HL-60 (cell line): ENCODE measurements around the gene SETD7.

ENCODE experiments used
- DNase-seq, 2 experiments: peaks; one replicate each; pipeline ENCODE4 v3.0.0-alpha.2; 2010 to 2020; ENCODE audit warnings: low read depth in 1 of 2, low spot score in 1 of 2
- H3K27ac ChIP-seq: fragments of 250-450 bp; sonication (Bioruptor Pico); replicated peaks from 2 replicates; pipeline ENCODE4 v1.5.1; 2020; ENCODE audit warnings: mild to moderate bottlenecking, moderate library complexity
- H3K27me3 ChIP-seq: fragments of 250-450 bp; sonication (Bioruptor Pico); 2 replicates; pipeline ENCODE4 v1.5.1; 2021; ENCODE audit warnings: mild to moderate bottlenecking, moderate library complexity; ENCODE audit not compliant: insufficient read depth, poor library complexity, severe bottlenecking
- H3K4me3 ChIP-seq: replicated peaks from 2 replicates; pipeline ENCODE4 v1.5.1; 2011; ENCODE audit warnings: mild to moderate bottlenecking, control low read depth, low read length; ENCODE audit not compliant: insufficient read depth
- GABPA ChIP-seq: IDR thresholded peaks from 2 replicates; pipeline ENCODE4 v1.6.1; 2012; ENCODE audit warnings: low read depth
- POLR2AphosphoS5 ChIP-seq: IDR thresholded peaks from 2 replicates; pipeline ENCODE4 v1.6.1; 2012; ENCODE audit warnings: low read depth
- SPI1 ChIP-seq: IDR thresholded peaks from 2 replicates; pipeline ENCODE4 v1.6.1; 2012; ENCODE audit warnings: low read depth, mild to moderate bottlenecking, borderline replicate concordance
- TF ChIP-seq, protein P1 (sequence below): IDR thresholded peaks from one replicate; pipeline ENCODE4 v1.5.1; 2011; ENCODE audit warnings: low read length, control low read depth, inconsistent platforms; ENCODE audit not compliant: insufficient read depth
- TF ChIP-seq, protein P2 (sequence below): IDR thresholded peaks from 2 replicates; pipeline ENCODE4 v1.6.1; 2012; ENCODE audit warnings: low read depth; ENCODE audit not compliant: insufficient replicate concordance

Gene SETD7

DNA sequence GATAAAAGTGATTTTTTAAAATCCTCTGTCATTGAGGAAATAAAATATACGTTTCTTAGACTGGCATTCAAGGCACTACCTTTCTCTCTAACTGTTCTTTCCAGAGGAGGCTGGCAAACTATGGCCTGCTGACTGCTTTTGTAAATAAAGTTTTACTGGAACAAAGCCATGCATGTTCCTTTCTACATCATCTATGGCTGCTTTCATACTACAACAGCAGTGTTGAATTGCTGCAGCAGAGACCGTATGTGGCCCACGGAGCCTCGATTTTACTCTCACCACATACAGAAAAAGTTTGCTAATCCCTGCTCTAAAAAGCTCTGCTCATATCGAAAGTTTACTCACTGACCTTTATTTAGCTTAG lies 20.2 kb downstream of the SETD7 start:
- DNase-seq, result no peak
- Histone ChIP-seq H3K27me3 (no peaks in the 10 kb centered on the region), H3K27ac (no peak overlapping the region), H3K4me3 (no peak overlapping the region)
- TF ChIP-seq SPI1, result no peak
- TF ChIP-seq, protein P1, sequence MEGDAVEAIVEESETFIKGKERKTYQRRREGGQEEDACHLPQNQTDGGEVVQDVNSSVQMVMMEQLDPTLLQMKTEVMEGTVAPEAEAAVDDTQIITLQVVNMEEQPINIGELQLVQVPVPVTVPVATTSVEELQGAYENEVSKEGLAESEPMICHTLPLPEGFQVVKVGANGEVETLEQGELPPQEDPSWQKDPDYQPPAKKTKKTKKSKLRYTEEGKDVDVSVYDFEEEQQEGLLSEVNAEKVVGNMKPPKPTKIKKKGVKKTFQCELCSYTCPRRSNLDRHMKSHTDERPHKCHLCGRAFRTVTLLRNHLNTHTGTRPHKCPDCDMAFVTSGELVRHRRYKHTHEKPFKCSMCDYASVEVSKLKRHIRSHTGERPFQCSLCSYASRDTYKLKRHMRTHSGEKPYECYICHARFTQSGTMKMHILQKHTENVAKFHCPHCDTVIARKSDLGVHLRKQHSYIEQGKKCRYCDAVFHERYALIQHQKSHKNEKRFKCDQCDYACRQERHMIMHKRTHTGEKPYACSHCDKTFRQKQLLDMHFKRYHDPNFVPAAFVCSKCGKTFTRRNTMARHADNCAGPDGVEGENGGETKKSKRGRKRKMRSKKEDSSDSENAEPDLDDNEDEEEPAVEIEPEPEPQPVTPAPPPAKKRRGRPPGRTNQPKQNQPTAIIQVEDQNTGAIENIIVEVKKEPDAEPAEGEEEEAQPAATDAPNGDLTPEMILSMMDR, result no peak
- no peak for TF ChIP-seq GABPA
- TF ChIP-seq, protein P2, sequence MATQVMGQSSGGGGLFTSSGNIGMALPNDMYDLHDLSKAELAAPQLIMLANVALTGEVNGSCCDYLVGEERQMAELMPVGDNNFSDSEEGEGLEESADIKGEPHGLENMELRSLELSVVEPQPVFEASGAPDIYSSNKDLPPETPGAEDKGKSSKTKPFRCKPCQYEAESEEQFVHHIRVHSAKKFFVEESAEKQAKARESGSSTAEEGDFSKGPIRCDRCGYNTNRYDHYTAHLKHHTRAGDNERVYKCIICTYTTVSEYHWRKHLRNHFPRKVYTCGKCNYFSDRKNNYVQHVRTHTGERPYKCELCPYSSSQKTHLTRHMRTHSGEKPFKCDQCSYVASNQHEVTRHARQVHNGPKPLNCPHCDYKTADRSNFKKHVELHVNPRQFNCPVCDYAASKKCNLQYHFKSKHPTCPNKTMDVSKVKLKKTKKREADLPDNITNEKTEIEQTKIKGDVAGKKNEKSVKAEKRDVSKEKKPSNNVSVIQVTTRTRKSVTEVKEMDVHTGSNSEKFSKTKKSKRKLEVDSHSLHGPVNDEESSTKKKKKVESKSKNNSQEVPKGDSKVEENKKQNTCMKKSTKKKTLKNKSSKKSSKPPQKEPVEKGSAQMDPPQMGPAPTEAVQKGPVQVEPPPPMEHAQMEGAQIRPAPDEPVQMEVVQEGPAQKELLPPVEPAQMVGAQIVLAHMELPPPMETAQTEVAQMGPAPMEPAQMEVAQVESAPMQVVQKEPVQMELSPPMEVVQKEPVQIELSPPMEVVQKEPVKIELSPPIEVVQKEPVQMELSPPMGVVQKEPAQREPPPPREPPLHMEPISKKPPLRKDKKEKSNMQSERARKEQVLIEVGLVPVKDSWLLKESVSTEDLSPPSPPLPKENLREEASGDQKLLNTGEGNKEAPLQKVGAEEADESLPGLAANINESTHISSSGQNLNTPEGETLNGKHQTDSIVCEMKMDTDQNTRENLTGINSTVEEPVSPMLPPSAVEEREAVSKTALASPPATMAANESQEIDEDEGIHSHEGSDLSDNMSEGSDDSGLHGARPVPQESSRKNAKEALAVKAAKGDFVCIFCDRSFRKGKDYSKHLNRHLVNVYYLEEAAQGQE, result no peak
- TF ChIP-seq POLR2AphosphoS5, result no peak

GRCh38 chr4:139535228-139535870 lies 20.7 kb downstream of the SETD7 start:
- Histone ChIP-seq H3K27ac (no peak overlapping the region), H3K27me3 (no peaks in the 10 kb centered on the region), H3K4me3 (no peak overlapping the region)
- DNase-seq, result no peak
- TF ChIP-seq, protein P2, result no peak
- no peak for TF ChIP-seq POLR2AphosphoS5
- TF ChIP-seq GABPA, result no peak
- TF ChIP-seq SPI1, result no peak
- TF ChIP-seq, protein P1, result no peak

DNA sequence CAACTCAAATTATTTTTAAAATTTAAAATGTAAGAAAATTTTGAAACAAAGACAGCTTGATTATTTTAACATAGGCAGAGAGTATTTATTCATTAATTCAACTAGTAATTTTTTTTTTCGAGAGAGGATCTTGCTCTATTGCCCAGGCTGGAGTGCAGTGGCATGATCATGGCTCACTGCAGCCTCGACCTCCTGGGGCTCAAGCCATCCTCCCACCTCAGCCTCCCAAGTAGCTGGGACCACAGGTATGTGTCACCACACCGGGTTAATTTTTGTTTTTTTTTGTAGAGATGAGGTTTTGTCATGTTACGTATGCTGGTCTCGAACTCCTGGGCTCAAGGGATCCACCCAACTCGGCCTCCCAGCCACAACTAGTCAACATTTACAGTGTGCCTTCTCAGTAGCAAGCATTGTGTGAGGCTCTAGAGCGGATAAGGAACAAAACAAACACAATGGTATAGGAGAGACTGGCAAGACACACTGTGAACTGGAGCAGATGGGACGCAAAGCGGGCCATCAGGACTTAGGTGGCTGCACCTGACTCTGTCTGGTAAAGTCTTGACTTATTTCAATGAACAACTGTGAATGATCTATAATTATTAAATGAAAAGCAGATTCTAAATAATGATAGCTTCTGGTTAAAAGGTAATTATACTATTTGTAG lies 21.6 kb downstream of the SETD7 start:
- no peaks in the 10 kb centered on the region for H3K27me3 ChIP-seq
- TF ChIP-seq POLR2AphosphoS5 (no peak), SPI1 (no peak), GABPA (no peak)
- TF ChIP-seq, protein P1, result no peak
- TF ChIP-seq, protein P2, result no peak
- no peak for DNase-seq
- no peak overlapping the region for H3K27ac ChIP-seq
- H3K4me3 ChIP-seq, result no peak overlapping the region
